HepG2 (cell line): ENCODE results near the gene PIGBOS1. TPM values are rescaled to one million over a fixed set of nuclear protein-coding genes. Genes with fewer than 3 reads are reported as not detected.

Experiments used
- ATF7-NPFF ChIP-seq: sonication (generic); formaldehyde crosslinking; IDR thresholded peaks from 2 replicates; pipeline ENCODE4 v1.8.1; 2023; ENCODE audit warnings: mild to moderate bottlenecking, low read depth, missing genetic modification reagents, moderate library complexity
- CEBPG ChIP-seq: IDR thresholded peaks from 2 replicates; pipeline ENCODE4 v1.6.1; 2016
- CREM ChIP-seq, 2 experiments: sonication (generic) in 1 of 2; formaldehyde crosslinking in 1 of 2; IDR thresholded peaks; 2 replicates each; pipeline versions ENCODE4 v1.4.0 to v1.6.1; 2016 to 2020; ENCODE audit warnings: antibody characterized with exemption in 1 of 2, mild to moderate bottlenecking in 1 of 2, missing genetic modification reagents in 1 of 2
- FOXA1 ChIP-seq, 2 experiments: fragments of 450-650 bp in 1 of 2; sonication (generic) in 1 of 2; formaldehyde crosslinking in 1 of 2; IDR thresholded peaks; 2 replicates each; pipeline versions ENCODE4 v1.4.0 to v1.6.1; 2016 to 2020; ENCODE audit warnings: missing genetic modification reagents in 1 of 2
- HNRNPLL ChIP-seq: fragments of 200-400 bp; formaldehyde crosslinking; IDR thresholded peaks from 2 replicates; pipeline ENCODE4 v1.6.1; 2017; ENCODE audit warnings: mild to moderate bottlenecking, low read depth, low read length; ENCODE audit not compliant: poor library complexity, severe bottlenecking
- HOXA5 ChIP-seq: sonication (generic); formaldehyde crosslinking; IDR thresholded peaks from 2 replicates; pipeline ENCODE4 v1.4.0; 2020; ENCODE audit warnings: missing genetic modification reagents
- HOXA7 ChIP-seq: sonication (generic); formaldehyde crosslinking; IDR thresholded peaks from 2 replicates; pipeline ENCODE4 v1.8.1; 2022; ENCODE audit warnings: mild to moderate bottlenecking, missing genetic modification reagents, moderate library complexity
- HOXD1 ChIP-seq: sonication (generic); formaldehyde crosslinking; IDR thresholded peaks from 2 replicates; pipeline ENCODE4 v1.5.0; 2020; ENCODE audit warnings: missing genetic modification reagents
- MAF1 ChIP-seq: sonication (generic); formaldehyde crosslinking; IDR thresholded peaks from 2 replicates; pipeline ENCODE4 v1.5.0; 2020; ENCODE audit warnings: missing genetic modification reagents, borderline replicate concordance
- PHF21A ChIP-seq: sonication (generic); formaldehyde crosslinking; IDR thresholded peaks from 2 replicates; pipeline ENCODE4 v1.5.0; 2020; ENCODE audit warnings: mild to moderate bottlenecking, missing genetic modification reagents
- PHF8 ChIP-seq: sonication (generic); formaldehyde crosslinking; IDR thresholded peaks from 2 replicates; pipeline ENCODE4 v1.5.0; 2020; ENCODE audit warnings: missing genetic modification reagents
- POLR2G ChIP-seq: fragments of 200-400 bp; formaldehyde crosslinking; IDR thresholded peaks from 2 replicates; pipeline ENCODE4 v1.6.1; 2018; ENCODE audit warnings: mild to moderate bottlenecking, low read depth, low read length, moderate library complexity
- SIN3A ChIP-seq: IDR thresholded peaks from 2 replicates; pipeline ENCODE4 v1.6.1; 2011; ENCODE audit warnings: low read depth, mild to moderate bottlenecking, control low read depth, low read length, borderline replicate concordance
- SP1 ChIP-seq, 2 experiments: fragments of 450-650 bp in 1 of 2; sonication (generic) in 1 of 2; formaldehyde crosslinking in 1 of 2; IDR thresholded peaks; 2 replicates each; pipeline versions ENCODE4 v1.4.0 to v1.6.1; 2016 to 2020; ENCODE audit warnings: missing genetic modification reagents in 1 of 2
- TFDP1 ChIP-seq: IDR thresholded peaks from 2 replicates; pipeline ENCODE4 v1.6.1; 2016; ENCODE audit warnings: missing compliant biosample characterization, missing genetic modification reagents, borderline replicate concordance
- ZFP90 ChIP-seq: sonication (generic); formaldehyde crosslinking; IDR thresholded peaks from 2 replicates; pipeline ENCODE4 v1.8.0; 2022; ENCODE audit warnings: missing genetic modification reagents, mild to moderate bottlenecking, inconsistent platforms, borderline replicate concordance
- ZNF10 ChIP-seq: sonication (generic); formaldehyde crosslinking; IDR thresholded peaks from 2 replicates; pipeline ENCODE4 v1.4.0; 2020; ENCODE audit warnings: mild to moderate bottlenecking, low read depth, missing genetic modification reagents, borderline replicate concordance
- ZNF788 ChIP-seq: sonication (generic); formaldehyde crosslinking; IDR thresholded peaks from 2 replicates; pipeline ENCODE4 v1.5.0; 2020; ENCODE audit warnings: mild to moderate bottlenecking, missing genetic modification reagents, borderline replicate concordance
- polyA plus RNA-seq, 8 experiments: library from polyadenylated mRNA; depleted of rRNA in 3 of 8; stranded (reverse) in 7 of 8; unstranded in 1 of 8; fragments of >200 nt; fragmentation: Illumina TruSeq in 4 of 8; extraction: Trizol in 4 of 8; gene quantifications; 2 replicates each; pipeline versions ENCODE4 v1.2.1 to v1.2.3, GENCODE V29; 2011 to 2016; ENCODE audit warnings: low read depth in 4 of 8, missing spikeins in 1 of 8, mixed read lengths in 1 of 8; ENCODE audit not compliant: insufficient read depth in 1 of 8
- total RNA-seq, 5 experiments: library from RNA; depleted of rRNA; stranded (reverse); fragments of >200 nt; fragmentation: Illumina TruSeq; extraction: Trizol; gene quantifications; 2 replicates each; pipeline ENCODE4 v1.2.3, GENCODE V29; 2016; ENCODE audit warnings: low read depth in 1 of 5
- TF ChIP-seq, protein P1 (sequence below): sonication (generic); formaldehyde crosslinking; IDR thresholded peaks from 2 replicates; pipeline ENCODE4 v1.5.0; 2020; ENCODE audit warnings: mild to moderate bottlenecking, missing genetic modification reagents
- TF ChIP-seq, protein P2 (sequence below): sonication (generic); formaldehyde crosslinking; IDR thresholded peaks from 2 replicates; pipeline ENCODE4 v1.8.1; 2023; ENCODE audit warnings: mild to moderate bottlenecking, moderate library complexity, missing genetic modification reagents
- TF ChIP-seq, protein P3 (sequence below): sonication (generic); formaldehyde crosslinking; IDR thresholded peaks from 2 replicates; pipeline ENCODE4 v1.8.1; 2023; ENCODE audit warnings: mild to moderate bottlenecking, inconsistent platforms, moderate library complexity, missing genetic modification reagents, borderline replicate concordance

Gene PIGBOS1
- total and polyA plus RNA-seq, 2 of the 13 experiments (the other 11 are each of a cell fraction or from before 2014, with no cell fraction given) = 14.8 to 22.1 TPM

GRCh38 chr15:55289746-55290527 is 29.0 kb downstream of the PIGBOS1 start, which contains the start of gene RAB27A (continued):
- peak; percentile 30; the same call in 1 of the 2 replicates for TF ChIP-seq ATF7-NPFF (CRISPR knock-in tag)
- TF ChIP-seq SIN3A = peak; percentile 9; the same call in 1 of the 2 replicates
- TF ChIP-seq POLR2G = peak; percentile 73
- TF ChIP-seq ZFP90 (CRISPR knock-in tag) = peak; percentile 36; the same call in 1 of the 2 replicates
- TF ChIP-seq HOXD1 (CRISPR knock-in tag) = no peak
- TF ChIP-seq SP1 (IDR thresholded peaks at IDR 0.05) = no peak
- TF ChIP-seq SP1 (CRISPR knock-in tag; IDR thresholded peaks at IDR 0.05) = peak; percentile 2; the same call in 1 of the 2 replicates
- 0 out of 2 replicates have a peak, but pooled peaks have one; percentile 27 for TF ChIP-seq MAF1 (CRISPR knock-in tag)
- no peak for TF ChIP-seq CEBPG (CRISPR knock-in tag)
- TF ChIP-seq, protein P1, sequence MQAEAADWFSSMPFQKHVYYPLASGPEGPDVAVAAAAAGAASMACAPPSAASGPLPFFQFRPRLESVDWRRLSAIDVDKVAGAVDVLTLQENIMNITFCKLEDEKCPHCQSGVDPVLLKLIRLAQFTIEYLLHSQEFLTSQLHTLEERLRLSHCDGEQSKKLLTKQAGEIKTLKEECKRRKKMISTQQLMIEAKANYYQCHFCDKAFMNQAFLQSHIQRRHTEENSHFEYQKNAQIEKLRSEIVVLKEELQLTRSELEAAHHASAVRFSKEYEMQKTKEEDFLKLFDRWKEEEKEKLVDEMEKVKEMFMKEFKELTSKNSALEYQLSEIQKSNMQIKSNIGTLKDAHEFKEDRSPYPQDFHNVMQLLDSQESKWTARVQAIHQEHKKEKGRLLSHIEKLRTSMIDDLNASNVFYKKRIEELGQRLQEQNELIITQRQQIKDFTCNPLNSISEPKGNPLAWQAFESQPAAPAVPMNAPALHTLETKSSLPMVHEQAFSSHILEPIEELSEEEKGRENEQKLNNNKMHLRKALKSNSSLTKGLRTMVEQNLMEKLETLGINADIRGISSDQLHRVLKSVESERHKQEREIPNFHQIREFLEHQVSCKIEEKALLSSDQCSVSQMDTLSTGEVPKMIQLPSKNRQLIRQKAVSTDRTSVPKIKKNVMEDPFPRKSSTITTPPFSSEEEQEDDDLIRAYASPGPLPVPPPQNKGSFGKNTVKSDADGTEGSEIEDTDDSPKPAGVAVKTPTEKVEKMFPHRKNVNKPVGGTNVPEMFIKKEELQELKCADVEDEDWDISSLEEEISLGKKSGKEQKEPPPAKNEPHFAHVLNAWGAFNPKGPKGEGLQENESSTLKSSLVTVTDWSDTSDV (CRISPR knock-in tag) = no peak
- TF ChIP-seq HOXA5 (CRISPR knock-in tag) = peak; percentile 2
- TF ChIP-seq CREM (IDR thresholded peaks at IDR 0.05) = no peak
- TF ChIP-seq CREM (CRISPR knock-in tag; IDR thresholded peaks at IDR 0.05) = no peak
- TF ChIP-seq ZNF10 (CRISPR knock-in tag) = no peak
- TF ChIP-seq PHF21A (CRISPR knock-in tag) = peak; percentile 83
- TF ChIP-seq, protein P2, sequence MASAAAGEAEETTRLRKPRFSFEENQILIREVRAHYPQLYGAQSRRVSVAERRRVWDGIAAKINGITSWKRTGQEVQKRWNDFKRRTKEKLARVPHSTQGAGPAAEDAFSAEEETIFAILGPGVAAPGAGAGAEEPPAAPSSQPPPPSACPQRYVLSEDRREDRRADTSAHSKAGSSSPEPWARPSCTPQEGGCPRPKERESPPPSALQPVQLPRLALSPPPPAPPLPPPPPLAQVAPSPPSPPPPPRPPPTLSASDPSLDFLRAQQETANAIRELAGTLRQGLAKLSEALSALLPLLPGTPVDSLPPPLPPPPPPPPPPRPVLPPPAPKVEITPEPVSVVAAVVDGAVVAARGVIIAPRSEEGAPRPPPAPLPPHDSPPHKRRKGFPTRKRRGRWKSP (CRISPR knock-in tag) = peak; percentile 45; the same call in 1 of the 2 replicates
- TF ChIP-seq, protein P3, sequence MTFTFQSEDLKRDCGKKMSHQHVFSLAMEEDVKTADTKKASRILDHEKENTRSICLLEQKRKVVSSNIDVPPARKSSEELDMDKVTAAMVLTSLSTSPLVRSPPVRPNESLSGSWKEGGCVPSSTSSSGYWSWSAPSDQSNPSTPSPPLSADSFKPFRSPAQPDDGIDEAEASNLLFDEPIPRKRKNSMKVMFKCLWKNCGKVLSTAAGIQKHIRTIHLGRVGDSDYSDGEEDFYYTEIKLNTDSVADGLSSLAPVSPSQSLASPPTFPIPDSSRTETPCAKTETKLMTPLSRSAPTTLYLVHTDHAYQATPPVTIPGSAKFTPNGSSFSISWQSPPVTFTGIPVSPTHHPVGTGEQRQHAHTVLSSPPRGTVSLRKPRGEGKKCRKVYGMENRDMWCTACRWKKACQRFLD = 0 out of 2 replicates have a peak, but pooled peaks have one; percentile 20
- peak; percentile 73 for TF ChIP-seq HNRNPLL
- TF ChIP-seq ZNF788 (CRISPR knock-in tag) = peak; percentile 41; the same call in 1 of the 2 replicates
- TF ChIP-seq FOXA1 (IDR thresholded peaks at IDR 0.05) = no peak
- TF ChIP-seq FOXA1 (CRISPR knock-in tag; IDR thresholded peaks at IDR 0.05) = no peak
- TF ChIP-seq TFDP1 = peak; percentile 53; the same call in 1 of the 2 replicates
- no peak for TF ChIP-seq HOXA7 (CRISPR knock-in tag)
- TF ChIP-seq PHF8 (CRISPR knock-in tag) = no peak; the same call in 1 of the 2 replicates
